WTC11 (cell line): ENCODE results near the gene TRAPPC11.

Source experiments
- CTCF ChIP-seq: fragments of 200-600 bp; IDR thresholded peaks from 2 replicates; pipeline ENCODE4 v1.8.0; 2022; ENCODE audit warnings: antibody characterized with exemption
- FOXJ3 ChIP-seq: sonication (generic); formaldehyde crosslinking; IDR thresholded peaks from 2 replicates; pipeline ENCODE4 v1.9.0; 2021; ENCODE audit warnings: missing genetic modification reagents, mild to moderate bottlenecking, borderline replicate concordance
- FOXP1 ChIP-seq: sonication (generic); formaldehyde crosslinking; IDR thresholded peaks from 2 replicates; pipeline ENCODE4 v1.8.0; 2022; ENCODE audit warnings: missing genetic modification reagents, mild to moderate bottlenecking, moderate library complexity, borderline replicate concordance
- IRF2 ChIP-seq: sonication (generic); formaldehyde crosslinking; IDR thresholded peaks from 2 replicates; pipeline ENCODE4 v1.8.0; 2022; ENCODE audit warnings: low read depth, missing genetic modification reagents, borderline replicate concordance
- JUN ChIP-seq: sonication (generic); formaldehyde crosslinking; IDR thresholded peaks from 2 replicates; pipeline ENCODE4 v1.8.0; 2023; ENCODE audit warnings: mild to moderate bottlenecking, missing genetic modification reagents
- SP1 ChIP-seq: sonication (generic); formaldehyde crosslinking; conservative IDR thresholded peaks from 2 replicates; pipeline ENCODE4 v1.8.1; 2022; ENCODE audit warnings: missing genetic modification reagents
- ZNF263 ChIP-seq: sonication (generic); formaldehyde crosslinking; IDR thresholded peaks from 2 replicates; pipeline ENCODE4 v1.8.1; 2022; ENCODE audit warnings: low read depth, mild to moderate bottlenecking, moderate library complexity, missing genetic modification reagents
- ZNF396 ChIP-seq: fragments of 250-450 bp; sonication (Bioruptor Pico); IDR thresholded peaks from 2 replicates; pipeline ENCODE4 v1.8.0; 2021; ENCODE audit warnings: mild to moderate bottlenecking, moderate library complexity, borderline replicate concordance
- ZNF423 ChIP-seq: fragments of 250-450 bp; sonication (Bioruptor Pico); IDR thresholded peaks from 2 replicates; pipeline ENCODE4 v2.1.2; 2022; ENCODE audit warnings: mild to moderate bottlenecking, moderate library complexity
- TF ChIP-seq, protein P1 (sequence below): fragments of 250-450 bp; sonication (Bioruptor Pico); IDR thresholded peaks from 2 replicates; pipeline ENCODE4 v1.9.0; 2021; ENCODE audit warnings: mild to moderate bottlenecking

- no peak for TF ChIP-seq ZNF396
- TF ChIP-seq FOXP1 (CRISPR knock-in tag) = no peak
- no peak for TF ChIP-seq CTCF
- no peak for TF ChIP-seq ZNF423 (CRISPR knock-in tag)
- TF ChIP-seq JUN (CRISPR knock-in tag) = no peak
- no peak for TF ChIP-seq FOXJ3
- TF ChIP-seq IRF2 (CRISPR knock-in tag) = no peak
- TF ChIP-seq, protein P1, sequence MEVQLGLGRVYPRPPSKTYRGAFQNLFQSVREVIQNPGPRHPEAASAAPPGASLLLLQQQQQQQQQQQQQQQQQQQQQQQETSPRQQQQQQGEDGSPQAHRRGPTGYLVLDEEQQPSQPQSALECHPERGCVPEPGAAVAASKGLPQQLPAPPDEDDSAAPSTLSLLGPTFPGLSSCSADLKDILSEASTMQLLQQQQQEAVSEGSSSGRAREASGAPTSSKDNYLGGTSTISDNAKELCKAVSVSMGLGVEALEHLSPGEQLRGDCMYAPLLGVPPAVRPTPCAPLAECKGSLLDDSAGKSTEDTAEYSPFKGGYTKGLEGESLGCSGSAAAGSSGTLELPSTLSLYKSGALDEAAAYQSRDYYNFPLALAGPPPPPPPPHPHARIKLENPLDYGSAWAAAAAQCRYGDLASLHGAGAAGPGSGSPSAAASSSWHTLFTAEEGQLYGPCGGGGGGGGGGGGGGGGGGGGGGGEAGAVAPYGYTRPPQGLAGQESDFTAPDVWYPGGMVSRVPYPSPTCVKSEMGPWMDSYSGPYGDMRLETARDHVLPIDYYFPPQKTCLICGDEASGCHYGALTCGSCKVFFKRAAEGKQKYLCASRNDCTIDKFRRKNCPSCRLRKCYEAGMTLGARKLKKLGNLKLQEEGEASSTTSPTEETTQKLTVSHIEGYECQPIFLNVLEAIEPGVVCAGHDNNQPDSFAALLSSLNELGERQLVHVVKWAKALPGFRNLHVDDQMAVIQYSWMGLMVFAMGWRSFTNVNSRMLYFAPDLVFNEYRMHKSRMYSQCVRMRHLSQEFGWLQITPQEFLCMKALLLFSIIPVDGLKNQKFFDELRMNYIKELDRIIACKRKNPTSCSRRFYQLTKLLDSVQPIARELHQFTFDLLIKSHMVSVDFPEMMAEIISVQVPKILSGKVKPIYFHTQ = no peak
- TF ChIP-seq SP1 (CRISPR knock-in tag) = no peak
- TF ChIP-seq ZNF263 (CRISPR knock-in tag) = no peak
Measured at GRCh38 chr4:183670251-183670650, 11.2 kb downstream of the TRAPPC11 start.
